Measurements from ENCODE around the gene DPP6.
"Not testable (repeated sequence)": the region's sequence is repeated elsewhere in the genome, so short reads cannot be mapped to it uniquely, and the experiment has no call there.

The DPP6 gene

DNA sequence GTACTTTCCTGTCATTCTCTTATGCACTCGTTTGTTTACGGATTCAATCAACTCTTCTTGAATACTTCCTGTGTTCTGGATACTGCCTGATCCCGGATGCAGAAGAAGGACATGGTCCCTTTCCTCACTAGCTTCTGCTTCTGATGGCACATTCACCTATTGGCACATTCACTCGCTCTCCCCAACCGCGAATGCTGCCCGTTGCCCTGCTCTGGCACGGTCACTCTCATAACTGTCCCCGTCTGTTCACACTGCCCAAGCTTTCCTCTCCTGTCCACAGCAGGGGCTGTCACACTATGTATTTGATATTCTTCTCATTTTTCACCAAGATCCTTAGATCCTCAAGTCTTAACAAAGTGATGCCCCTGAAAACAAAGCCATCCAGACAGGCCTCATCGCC is 623.4 kb downstream of the DPP6 start:
- no peak for DNase-seq (ENCODE audit: extremely low spot score)
- ChIA-PET CTCF (no interaction called here), POLR2A (no interaction called here)
- no peak for TF ChIP-seq FOXA1 (IDR thresholded peaks at IDR 0.05)
- TF ChIP-seq CTBP1 (IDR thresholded peaks at IDR 0.05; ENCODE audit: borderline replicate concordance) = no peak
- no peak for TF ChIP-seq FOXM1 (IDR thresholded peaks at IDR 0.05; ENCODE audit: borderline replicate concordance)

DNA sequence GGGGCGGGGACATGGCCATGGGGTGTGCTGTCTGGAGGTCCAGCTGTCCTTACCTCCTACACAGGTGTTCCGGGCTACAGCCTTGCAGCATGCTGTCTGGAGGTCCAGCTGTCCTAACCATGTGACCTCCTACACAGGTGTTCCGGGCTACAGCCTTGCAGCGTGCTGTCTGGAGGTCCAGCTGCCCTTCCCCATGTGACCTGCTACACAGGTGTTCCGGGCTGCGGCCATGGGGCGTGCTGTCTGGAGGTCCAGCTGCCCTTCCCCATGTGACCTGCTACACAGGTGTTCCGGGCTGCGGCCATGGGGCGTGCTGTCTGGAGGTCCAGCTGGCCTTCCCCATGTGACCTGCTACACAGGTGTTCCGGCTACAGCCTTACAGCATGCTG is 623.8 kb downstream of the DPP6 start:
- DNase-seq (ENCODE audit: extremely low spot score); POLR2A ChIA-PET; CTCF ChIA-PET: not testable (repeated sequence)

DNA sequence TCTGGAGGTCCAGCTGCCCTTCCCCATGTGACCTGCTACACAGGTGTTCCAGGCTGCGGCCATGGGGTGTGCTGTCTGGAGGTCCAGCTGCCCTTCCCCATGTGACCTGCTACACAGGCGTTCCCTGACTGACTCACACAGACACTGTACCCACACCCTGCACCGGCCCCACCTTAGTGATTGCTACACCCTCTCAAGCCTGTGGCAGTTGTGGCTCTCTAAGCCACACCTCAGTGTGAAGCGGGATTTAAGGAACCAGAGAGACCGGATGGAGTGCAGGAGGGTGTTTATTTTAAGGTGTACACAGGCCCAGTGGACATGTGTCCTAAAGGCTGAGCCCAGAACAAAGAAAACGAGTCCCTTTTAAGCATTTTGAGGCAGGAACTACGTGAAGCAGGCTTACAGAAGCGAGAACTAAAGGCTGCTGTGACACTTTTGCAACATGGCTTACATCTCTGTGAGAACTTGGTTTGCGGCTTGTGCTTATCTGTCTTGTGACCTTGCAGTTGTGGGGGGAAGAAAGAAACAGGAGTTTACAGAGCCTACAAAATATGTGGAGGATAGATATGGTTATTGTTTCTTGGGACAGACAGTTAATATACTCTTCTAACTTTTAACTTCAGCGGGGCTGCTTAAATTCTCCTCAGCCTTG is 624.4 kb downstream of the DPP6 start:
- POLR2A ChIA-PET = no interaction called here
- DNase-seq (ENCODE audit: extremely low spot score) = no peak
- CTCF ChIA-PET = no interaction called here
- TF ChIP-seq L3MBTL2 (conservative IDR thresholded peaks at IDR 0.05) (no peak), NFRKB (IDR thresholded peaks at IDR 0.05) (no peak), BHLHE40 (IDR thresholded peaks at IDR 0.05; ENCODE audit: borderline replicate concordance) (no peak), ARNT (IDR thresholded peaks at IDR 0.05) (no peak), ELF4 (IDR thresholded peaks at IDR 0.05) (no peak), FOXA1 (IDR thresholded peaks at IDR 0.05) (no peak)

DNA sequence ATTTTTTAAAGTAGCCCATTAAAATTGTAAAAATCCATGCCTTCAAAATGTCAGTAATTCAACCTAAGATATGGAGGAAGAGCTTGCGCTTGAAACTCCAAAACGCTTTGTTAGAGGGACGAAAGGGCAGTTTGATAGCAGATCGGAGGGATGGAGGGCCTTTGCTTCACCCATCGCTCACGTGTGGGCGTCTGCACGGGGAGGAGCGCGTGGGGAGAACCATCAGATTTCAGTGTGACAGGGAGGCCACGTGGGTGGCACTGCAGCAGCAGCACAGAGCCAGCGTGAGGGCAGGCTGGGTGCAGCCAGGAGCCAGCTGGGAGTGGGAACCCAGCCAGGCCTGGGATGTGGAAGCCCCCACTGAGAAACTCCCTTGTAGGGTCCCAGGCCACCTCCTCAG is 625.3 kb downstream of the DPP6 start:
- no peak for DNase-seq (ENCODE audit: extremely low spot score)
- TF ChIP-seq SP1 (IDR thresholded peaks at IDR 0.05) (no peak), CTBP1 (IDR thresholded peaks at IDR 0.05; ENCODE audit: borderline replicate concordance) (no peak), L3MBTL2 (conservative IDR thresholded peaks at IDR 0.05) (no peak), LEF1 (IDR thresholded peaks at IDR 0.05; ENCODE audit: borderline replicate concordance) (no peak), FOXK2 (IDR thresholded peaks at IDR 0.05) (no peak), TARDBP (IDR thresholded peaks at IDR 0.05) (no peak), NFRKB (IDR thresholded peaks at IDR 0.05) (no peak), FOXM1 (IDR thresholded peaks at IDR 0.05; ENCODE audit: borderline replicate concordance) (no peak), BHLHE40 (IDR thresholded peaks at IDR 0.05; ENCODE audit: borderline replicate concordance) (no peak), SUZ12 (IDR thresholded peaks at IDR 0.05) (no peak), ELF4 (IDR thresholded peaks at IDR 0.05) (no peak)
- TF ChIP-seq, protein P1, sequence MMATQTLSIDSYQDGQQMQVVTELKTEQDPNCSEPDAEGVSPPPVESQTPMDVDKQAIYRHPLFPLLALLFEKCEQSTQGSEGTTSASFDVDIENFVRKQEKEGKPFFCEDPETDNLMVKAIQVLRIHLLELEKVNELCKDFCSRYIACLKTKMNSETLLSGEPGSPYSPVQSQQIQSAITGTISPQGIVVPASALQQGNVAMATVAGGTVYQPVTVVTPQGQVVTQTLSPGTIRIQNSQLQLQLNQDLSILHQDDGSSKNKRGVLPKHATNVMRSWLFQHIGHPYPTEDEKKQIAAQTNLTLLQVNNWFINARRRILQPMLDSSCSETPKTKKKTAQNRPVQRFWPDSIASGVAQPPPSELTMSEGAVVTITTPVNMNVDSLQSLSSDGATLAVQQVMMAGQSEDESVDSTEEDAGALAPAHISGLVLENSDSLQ (IDR thresholded peaks at IDR 0.05) = no peak
- CTCF ChIA-PET = no interaction called here
- POLR2A ChIA-PET = no interaction called here

DNA sequence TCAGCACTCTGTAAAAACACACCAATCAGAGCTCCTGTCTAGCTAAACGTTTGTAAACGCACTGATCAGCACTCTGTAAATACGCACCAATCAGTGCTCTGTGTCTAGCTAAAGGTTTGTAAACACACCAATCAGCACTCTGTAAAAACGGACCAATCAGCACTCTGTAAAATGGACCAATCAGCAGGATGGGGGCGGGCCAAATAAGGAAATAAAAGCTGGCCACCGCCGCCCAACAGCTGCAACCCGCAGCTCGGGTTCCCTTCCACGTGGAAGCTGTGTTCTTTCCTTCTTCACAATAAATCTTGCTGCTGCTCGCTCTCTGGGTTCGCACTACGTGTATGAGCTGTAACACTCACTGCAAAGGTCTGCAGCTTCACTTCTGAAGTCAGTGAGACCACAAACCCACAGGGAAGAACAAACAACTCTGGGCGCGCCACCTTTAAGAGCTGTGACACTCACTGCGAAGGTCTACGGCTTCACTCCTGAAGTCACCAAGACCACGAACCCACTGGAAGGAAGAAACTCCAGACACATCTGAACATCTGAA is 625.9 kb downstream of the DPP6 start:
- POLR2A ChIA-PET; DNase-seq (ENCODE audit: extremely low spot score); CTCF ChIA-PET: not testable (repeated sequence)

DNA sequence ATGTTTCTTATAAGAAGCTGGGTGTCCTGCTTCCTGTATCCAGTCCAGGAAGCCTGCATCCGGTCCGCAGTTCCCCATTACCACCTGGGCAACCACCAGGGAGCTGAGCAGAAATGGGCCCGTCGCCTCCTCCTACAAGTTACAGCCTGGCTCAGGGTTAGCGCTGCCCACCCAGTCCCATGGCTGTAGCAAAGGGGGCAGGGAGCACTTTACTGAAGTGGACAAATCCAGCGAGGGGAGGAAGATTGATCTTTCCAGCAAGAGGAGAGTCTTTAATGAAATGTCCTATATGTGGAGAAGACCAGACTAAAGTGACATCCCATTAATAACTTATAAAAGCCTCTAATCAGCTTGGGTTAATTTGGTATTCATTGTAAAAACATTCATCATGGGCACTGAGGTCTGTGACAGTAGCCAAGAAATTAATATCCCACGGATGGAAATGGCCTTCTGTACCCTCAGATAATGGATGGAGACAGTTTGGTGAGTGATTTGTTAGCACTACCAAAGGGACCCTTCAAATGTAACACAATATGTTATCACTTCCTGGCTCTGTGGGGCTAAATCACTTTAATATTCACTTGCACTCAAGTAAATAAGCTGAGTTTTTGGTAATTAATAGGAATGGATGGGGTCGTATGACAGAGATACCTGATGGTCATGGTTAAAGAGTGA is 627.3 kb downstream of the DPP6 start:
- CTCF ChIA-PET = no interaction called here
- no peak for DNase-seq (ENCODE audit: extremely low spot score)
- TF ChIP-seq CTBP1 (IDR thresholded peaks at IDR 0.05; ENCODE audit: borderline replicate concordance) (no peak), FOXM1 (IDR thresholded peaks at IDR 0.05; ENCODE audit: borderline replicate concordance) (no peak), NFRKB (IDR thresholded peaks at IDR 0.05) (no peak), ELF4 (IDR thresholded peaks at IDR 0.05) (no peak), FOXA1 (IDR thresholded peaks at IDR 0.05) (no peak), BHLHE40 (IDR thresholded peaks at IDR 0.05; ENCODE audit: borderline replicate concordance) (no peak), ARNT (IDR thresholded peaks at IDR 0.05) (no peak), SP1 (IDR thresholded peaks at IDR 0.05) (no peak), L3MBTL2 (conservative IDR thresholded peaks at IDR 0.05) (no peak), FOXK2 (IDR thresholded peaks at IDR 0.05) (no peak), LEF1 (IDR thresholded peaks at IDR 0.05; ENCODE audit: borderline replicate concordance) (no peak), ZNF384 (IDR thresholded peaks at IDR 0.05) (no peak), SUZ12 (IDR thresholded peaks at IDR 0.05) (no peak), HDGF (IDR thresholded peaks at IDR 0.05; ENCODE audit: borderline replicate concordance) (no peak), TARDBP (IDR thresholded peaks at IDR 0.05) (no peak)
- TF ChIP-seq, protein P1 (IDR thresholded peaks at IDR 0.05) = no peak
- POLR2A ChIA-PET = no interaction called here

DNA sequence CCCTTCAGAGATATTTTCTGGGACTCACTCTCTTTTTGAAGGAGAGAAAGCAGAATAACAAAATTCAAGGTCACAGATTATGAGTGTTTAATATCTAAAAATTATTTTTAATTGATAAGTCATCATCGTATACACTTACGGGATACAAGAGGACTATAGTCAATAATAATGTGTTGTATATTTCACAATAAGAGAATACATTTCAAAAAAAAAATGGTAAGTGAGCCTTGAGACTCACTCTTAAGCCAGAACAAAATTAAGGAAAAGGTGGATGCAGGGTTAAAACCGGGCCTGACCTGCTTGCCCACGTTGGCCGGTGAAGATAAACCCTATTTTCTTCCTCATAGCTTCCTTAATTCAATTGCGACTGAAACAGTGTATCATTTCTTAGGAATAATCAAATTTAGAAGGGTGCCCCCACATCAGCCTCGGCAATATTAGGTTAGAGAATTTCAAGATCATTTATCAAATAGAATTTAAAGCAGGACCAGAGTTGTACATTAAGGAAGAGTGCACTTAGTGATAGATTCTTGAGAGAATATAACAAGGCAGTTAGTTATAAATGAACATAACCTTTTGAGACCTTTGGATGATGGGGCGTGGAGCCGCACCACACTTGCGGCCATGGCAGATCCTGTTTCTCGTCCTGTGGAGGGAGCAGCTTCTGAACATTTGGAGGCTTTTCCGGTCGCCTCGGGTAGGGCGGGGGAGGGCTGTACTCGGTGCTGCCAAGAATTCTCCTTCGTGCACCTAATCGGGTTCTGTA is 628.9 kb downstream of the DPP6 start:
- POLR2A ChIA-PET = no interaction called here
- CTCF ChIA-PET = no interaction called here

More for the DNA sequence above, 628.9 kb downstream of the DPP6 start:
- TF ChIP-seq BHLHE40 (IDR thresholded peaks at IDR 0.05; ENCODE audit: borderline replicate concordance) (no peak), SP1 (IDR thresholded peaks at IDR 0.05) (no peak), FOXA1 (IDR thresholded peaks at IDR 0.05) (no peak), ARNT (IDR thresholded peaks at IDR 0.05) (no peak), FOXK2 (IDR thresholded peaks at IDR 0.05) (no peak)
- no peak for DNase-seq (ENCODE audit: extremely low spot score)

Data from HEK293T (cell line).